Measurements from ENCODE around the gene EPHA8.

The EPHA8 gene

DNA sequence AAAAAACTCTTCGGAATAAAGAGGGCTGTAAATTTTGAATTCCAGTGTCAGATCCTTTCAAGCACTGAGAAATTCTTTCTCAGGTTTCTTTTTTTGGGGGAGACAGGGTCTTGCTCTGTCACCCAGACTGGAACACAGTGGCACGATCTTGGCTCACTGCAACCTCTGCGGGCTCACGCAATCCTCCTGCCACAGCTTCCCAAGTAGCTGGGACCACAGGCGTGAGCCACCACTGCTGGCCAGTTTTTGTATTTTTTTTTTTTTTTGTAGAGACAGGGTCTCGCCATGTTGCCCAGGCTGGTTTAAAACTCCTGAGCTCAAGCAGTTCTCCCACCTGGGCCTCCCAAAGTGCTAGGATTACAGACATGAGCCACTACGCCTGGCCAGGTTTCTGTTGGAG lies 34.8 kb upstream of the EPHA8 start:
- no peak overlapping the region for H3K4me3 Mint-ChIP-seq
- H3K36me3 Mint-ChIP-seq (ENCODE audit: low read depth) = peaks cover 80% of the 10 kb centered on the region
- no peaks in the 10 kb centered on the region for H3K4me1 Mint-ChIP-seq (ENCODE audit: low read depth)
- DNase-seq = no peak
- H3K27me3 Mint-ChIP-seq = no peaks in the 10 kb centered on the region
- no peak overlapping the region for H3K27ac Mint-ChIP-seq
- no peaks in the 10 kb centered on the region for H3K9me3 Mint-ChIP-seq

DNA sequence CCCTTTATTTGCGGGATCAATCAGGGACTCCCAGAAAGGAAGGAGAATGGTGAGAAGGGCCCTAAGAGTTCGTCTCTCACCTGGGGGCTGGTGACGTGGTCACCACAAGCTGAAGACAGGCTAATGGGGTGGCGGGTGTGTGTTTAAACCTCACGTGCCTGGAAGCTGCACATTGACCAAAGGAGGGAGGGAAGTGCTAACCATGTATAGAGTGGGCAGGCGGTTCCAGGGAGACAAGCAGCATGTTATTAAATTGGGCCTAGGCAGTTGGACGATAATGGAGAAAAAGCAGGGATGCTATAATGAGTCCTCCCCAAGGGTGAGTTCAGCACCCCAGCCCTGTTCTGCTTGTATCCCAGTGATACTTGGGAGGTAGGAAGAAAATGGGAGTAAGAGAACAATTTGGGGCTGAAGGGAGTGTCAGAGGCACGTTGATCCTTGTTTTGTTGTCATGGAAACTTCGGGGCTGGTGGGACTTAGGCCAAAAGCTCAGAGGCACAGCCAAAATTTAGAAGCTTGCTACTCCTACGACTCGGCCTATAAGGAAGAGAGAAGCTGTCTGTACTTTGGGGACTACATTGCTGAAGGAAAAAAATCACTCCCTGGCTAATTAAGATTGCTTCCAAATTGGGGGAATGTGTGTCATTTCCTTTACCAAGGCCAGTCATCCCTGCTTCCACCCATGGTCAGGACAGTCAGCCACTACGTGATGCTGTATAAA lies 33.2 kb upstream of the EPHA8 start:
- Mint-ChIP-seq H3K9me3 (no peaks in the 10 kb centered on the region), H3K27me3 (no peaks in the 10 kb centered on the region), H3K4me3 (no peak overlapping the region), H3K27ac (no peak overlapping the region), H3K36me3 (ENCODE audit: low read depth) (peaks cover 70% of the 10 kb centered on the region), H3K4me1 (ENCODE audit: low read depth) (no peaks in the 10 kb centered on the region)
- no peak for DNase-seq

GRCh38 chr1:22530715-22531114 lies 32.6 kb upstream of the EPHA8 start:
- Mint-ChIP-seq H3K4me3 (no peak overlapping the region), H3K9me3 (no peaks in the 10 kb centered on the region)

DNA sequence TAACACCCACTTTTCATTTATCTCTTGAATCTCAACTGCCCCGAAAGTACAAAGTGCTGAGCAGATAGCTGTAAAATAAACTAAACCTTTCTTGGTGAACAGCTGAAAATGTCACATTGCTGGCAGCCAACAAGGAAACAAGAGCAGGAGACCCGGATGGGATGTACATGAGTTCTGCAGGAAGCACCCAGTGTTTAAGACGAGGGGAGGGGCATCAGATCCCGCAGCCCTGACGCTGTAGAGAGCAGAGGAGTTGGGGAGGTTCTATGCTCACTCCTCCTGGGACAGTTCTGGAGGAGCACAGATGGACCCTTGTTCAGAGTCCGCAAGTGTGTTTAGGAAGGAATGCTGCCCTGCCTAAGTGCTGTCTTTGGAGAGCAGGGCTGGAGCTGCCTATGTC lies 32.0 kb upstream of the EPHA8 start:
- no peak for DNase-seq
- Mint-ChIP-seq H3K4me1 (ENCODE audit: low read depth) (no peaks in the 10 kb centered on the region), H3K27me3 (no peaks in the 10 kb centered on the region), H3K4me3 (no peak overlapping the region), H3K9me3 (no peaks in the 10 kb centered on the region), H3K36me3 (ENCODE audit: low read depth) (peaks cover 68% of the 10 kb centered on the region), H3K27ac (no peak overlapping the region)

More at GRCh38 chr1:22530715-22531114, 32.6 kb upstream of the EPHA8 start:
- peaks cover 69% of the 10 kb centered on the region for H3K36me3 Mint-ChIP-seq (ENCODE audit: low read depth)
- H3K4me1 Mint-ChIP-seq (ENCODE audit: low read depth) = no peaks in the 10 kb centered on the region
- H3K27me3 Mint-ChIP-seq = no peaks in the 10 kb centered on the region
- H3K27ac Mint-ChIP-seq = no peak overlapping the region
- no peak for DNase-seq

- DNase-seq = no peak
- no peak overlapping the region for H3K4me3 Mint-ChIP-seq
- no peaks in the 10 kb centered on the region for H3K27me3 Mint-ChIP-seq
- no peak overlapping the region for H3K27ac Mint-ChIP-seq
- H3K4me1 Mint-ChIP-seq (ENCODE audit: low read depth) = peaks cover 6% of the 10 kb centered on the region
- no peaks in the 10 kb centered on the region for H3K9me3 Mint-ChIP-seq
- H3K36me3 Mint-ChIP-seq (ENCODE audit: low read depth) = peaks cover 54% of the 10 kb centered on the region
Measured at GRCh38 chr1:22533244-22533895, 29.9 kb upstream of the EPHA8 start.

DNA sequence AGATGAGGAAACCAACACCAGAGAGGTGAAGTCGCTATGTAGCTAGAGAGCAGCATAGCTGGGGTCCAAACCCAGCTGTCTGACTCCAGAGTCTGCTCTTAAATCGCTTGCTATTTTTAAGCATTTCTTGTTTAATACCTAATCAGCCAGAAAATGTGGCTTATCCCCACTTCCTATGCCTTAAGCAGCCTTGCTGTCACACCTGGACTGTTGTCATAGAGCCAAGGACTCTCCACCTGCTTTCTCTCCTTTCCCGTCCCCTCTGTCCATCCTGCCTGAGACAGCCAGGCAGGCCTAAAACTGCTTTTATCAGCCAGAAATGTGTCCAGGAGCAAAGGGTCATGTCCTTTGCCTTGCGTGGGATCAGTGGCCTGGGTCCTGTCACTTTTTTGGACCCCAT lies 28.3 kb upstream of the EPHA8 start:
- H3K27ac Mint-ChIP-seq = no peak overlapping the region
- peaks cover 39% of the 10 kb centered on the region for H3K36me3 Mint-ChIP-seq (ENCODE audit: low read depth)
- H3K27me3 Mint-ChIP-seq = no peaks in the 10 kb centered on the region
- DNase-seq = no peak
- peaks cover 19% of the 10 kb centered on the region for H3K4me1 Mint-ChIP-seq (ENCODE audit: low read depth)
- no peaks in the 10 kb centered on the region for H3K9me3 Mint-ChIP-seq
- H3K4me3 Mint-ChIP-seq = no peak overlapping the region

- Mint-ChIP-seq H3K27me3 (no peaks in the 10 kb centered on the region), H3K27ac (no peak overlapping the region)
Measured at GRCh38 chr1:22535399-22535798, 27.9 kb upstream of the EPHA8 start.

DNA sequence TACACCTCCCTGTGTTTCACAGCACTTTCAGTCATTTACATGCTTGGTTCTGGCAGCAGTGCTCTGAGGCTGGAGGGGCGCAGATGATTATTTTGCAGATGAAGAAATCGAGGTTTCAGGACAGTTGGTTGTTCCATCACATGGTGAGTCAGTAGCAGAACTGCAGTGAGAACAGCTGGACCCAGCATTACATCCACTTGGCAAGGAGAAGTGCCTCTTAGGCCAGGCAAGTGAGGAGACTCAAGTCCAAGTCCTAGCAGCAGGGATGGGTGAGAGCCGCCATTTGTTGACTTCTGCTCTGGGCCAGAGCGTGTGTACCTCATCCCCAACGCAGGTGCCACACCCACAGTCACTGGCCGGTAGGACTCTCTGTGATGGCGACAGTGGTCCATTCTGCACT lies 26.8 kb upstream of the EPHA8 start:
- DNase-seq = no peak
- H3K9me3 Mint-ChIP-seq = no peaks in the 10 kb centered on the region
- H3K27ac Mint-ChIP-seq = no peak overlapping the region
- no peaks in the 10 kb centered on the region for H3K27me3 Mint-ChIP-seq
- peaks cover 35% of the 10 kb centered on the region for H3K36me3 Mint-ChIP-seq (ENCODE audit: low read depth)
- H3K4me1 Mint-ChIP-seq (ENCODE audit: low read depth) = peaks cover 19% of the 10 kb centered on the region
- H3K4me3 Mint-ChIP-seq = no peak overlapping the region

More at GRCh38 chr1:22535399-22535798, 27.9 kb upstream of the EPHA8 start:
- H3K9me3 Mint-ChIP-seq = no peaks in the 10 kb centered on the region
- peaks cover 19% of the 10 kb centered on the region for H3K4me1 Mint-ChIP-seq (ENCODE audit: low read depth)
- H3K36me3 Mint-ChIP-seq (ENCODE audit: low read depth) = peaks cover 35% of the 10 kb centered on the region
- H3K4me3 Mint-ChIP-seq = no peak overlapping the region
- no peak for DNase-seq

DNA sequence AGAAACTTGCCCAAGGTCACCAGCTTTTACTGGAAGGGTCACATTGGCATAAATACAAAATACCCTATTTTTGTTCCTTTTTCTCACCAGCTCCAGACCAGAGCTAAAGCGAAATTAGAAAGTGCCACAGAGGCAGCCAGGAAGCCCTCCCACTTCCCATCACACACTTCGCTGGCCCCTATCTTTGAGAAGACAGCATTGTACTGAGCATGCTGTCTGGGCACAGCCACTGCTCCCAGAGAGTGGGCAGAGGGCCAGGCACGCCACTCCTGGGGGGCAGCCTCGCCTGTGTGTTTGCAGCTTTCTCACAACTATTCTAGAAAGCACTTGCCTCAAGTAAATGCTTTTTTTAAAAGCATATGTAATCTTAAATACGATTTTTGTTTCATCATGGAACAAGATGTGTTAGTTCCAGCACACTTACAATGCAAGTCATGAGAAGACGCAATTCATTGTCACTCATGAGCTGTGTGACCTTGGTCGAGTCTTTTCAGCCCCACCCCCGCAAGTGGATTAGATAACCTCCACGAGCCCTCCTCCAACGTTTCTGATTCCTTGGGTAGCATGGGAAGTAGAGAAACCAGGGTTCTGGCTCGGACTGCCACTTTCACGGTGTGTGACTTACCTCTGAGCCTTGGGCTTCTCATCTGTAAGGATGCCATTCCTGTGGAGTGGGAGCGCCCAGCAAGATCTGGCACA lies 25.7 kb upstream of the EPHA8 start:
- no peaks in the 10 kb centered on the region for H3K9me3 Mint-ChIP-seq
- DNase-seq = no peak
- H3K4me3 Mint-ChIP-seq = no peak overlapping the region
- peaks cover 26% of the 10 kb centered on the region for H3K36me3 Mint-ChIP-seq (ENCODE audit: low read depth)
- H3K27ac Mint-ChIP-seq = no peak overlapping the region
- peaks cover 19% of the 10 kb centered on the region for H3K4me1 Mint-ChIP-seq (ENCODE audit: low read depth)
- no peaks in the 10 kb centered on the region for H3K27me3 Mint-ChIP-seq

DNA sequence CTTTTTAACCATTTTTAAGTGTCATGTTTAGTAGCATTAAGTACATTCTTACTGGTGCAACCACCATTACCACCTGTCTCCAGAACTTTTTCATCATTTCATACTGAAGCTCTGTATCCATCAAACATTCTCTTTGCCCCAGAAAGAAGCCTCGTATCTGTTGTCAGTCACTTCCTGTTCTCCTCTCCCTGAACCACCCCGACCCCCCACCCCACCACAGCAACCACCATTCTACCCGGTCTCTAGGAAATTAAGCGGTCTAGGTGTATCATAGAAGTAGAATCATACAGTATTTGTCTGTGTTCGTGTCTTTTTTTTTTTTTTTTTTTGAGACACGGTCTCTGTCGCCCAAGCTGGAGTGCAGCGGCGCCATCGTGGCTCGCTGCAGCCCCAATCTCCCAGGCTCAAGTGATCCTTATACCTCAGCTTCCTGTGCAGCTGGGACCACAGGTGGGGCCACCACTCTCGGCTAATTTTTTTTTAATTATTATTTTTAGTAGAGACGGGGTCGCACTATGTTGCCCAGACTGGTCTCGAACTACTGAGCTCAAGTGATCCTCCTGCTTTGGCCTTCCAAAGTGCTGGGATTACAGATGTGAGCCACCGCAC lies 23.7 kb upstream of the EPHA8 start:
- Mint-ChIP-seq H3K27me3 (no peaks in the 10 kb centered on the region), H3K9me3 (no peaks in the 10 kb centered on the region), H3K4me3 (no peak overlapping the region), H3K27ac (no peak overlapping the region), H3K4me1 (ENCODE audit: low read depth) (peaks cover 19% of the 10 kb centered on the region), H3K36me3 (ENCODE audit: low read depth) (peaks cover 19% of the 10 kb centered on the region)
- no peak for DNase-seq

DNA sequence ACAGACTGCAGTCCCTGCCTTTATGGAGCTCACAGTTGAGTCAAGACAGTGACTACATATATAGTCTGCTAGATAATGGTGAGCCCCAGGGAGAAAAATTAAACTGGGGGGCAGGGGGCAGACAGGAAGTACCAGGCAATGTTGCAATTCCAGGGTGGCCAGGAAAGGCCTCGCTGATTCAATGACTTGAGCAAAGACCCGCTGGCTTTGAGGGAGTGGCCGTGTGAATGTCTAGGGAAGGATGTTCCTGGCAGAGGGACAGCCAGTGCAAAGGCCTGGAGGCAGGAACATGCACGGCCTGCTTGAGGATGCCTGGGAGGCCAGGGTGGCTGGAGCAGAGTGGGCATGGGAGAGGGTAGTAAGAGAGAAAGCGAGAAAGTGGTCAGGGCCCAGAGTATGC lies 23.0 kb upstream of the EPHA8 start:
- Mint-ChIP-seq H3K27me3 (no peaks in the 10 kb centered on the region), H3K36me3 (ENCODE audit: low read depth) (peaks cover 14% of the 10 kb centered on the region), H3K27ac (no peak overlapping the region), H3K9me3 (no peaks in the 10 kb centered on the region), H3K4me3 (no peak overlapping the region), H3K4me1 (ENCODE audit: low read depth) (peaks cover 19% of the 10 kb centered on the region)
- DNase-seq = no peak

- DNase-seq = no peak
- Mint-ChIP-seq H3K27ac (no peak overlapping the region), H3K36me3 (ENCODE audit: low read depth) (peaks cover 2% of the 10 kb centered on the region), H3K27me3 (peaks cover 11% of the 10 kb centered on the region), H3K4me3 (no peak overlapping the region), H3K9me3 (no peaks in the 10 kb centered on the region), H3K4me1 (ENCODE audit: low read depth) (peaks cover 18% of the 10 kb centered on the region)
Measured at GRCh38 chr1:22542886-22543285, 20.4 kb upstream of the EPHA8 start.

DNA sequence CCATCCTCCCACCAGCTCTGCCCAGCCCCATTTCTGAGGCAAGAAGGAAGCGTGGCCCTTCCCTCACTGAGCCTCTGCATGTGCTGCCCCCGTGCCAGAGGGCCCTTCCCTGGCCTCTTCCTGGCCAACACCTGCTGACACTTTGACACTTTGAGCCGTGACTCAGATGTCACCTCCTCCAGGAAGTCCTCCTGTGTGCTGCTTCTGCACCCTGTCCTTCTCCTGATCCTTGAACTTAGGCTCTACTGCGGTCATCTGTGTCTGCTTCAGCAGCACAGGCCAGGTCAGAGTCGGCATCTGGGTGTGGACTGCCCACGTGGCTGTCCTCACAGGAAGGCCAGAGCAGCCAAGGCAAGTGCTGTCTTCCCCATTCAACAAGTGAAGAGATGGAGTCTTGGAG lies 19.6 kb upstream of the EPHA8 start:
- no peak overlapping the region for H3K4me3 Mint-ChIP-seq
- peaks cover 10% of the 10 kb centered on the region for H3K4me1 Mint-ChIP-seq (ENCODE audit: low read depth)
- peaks cover 19% of the 10 kb centered on the region for H3K27me3 Mint-ChIP-seq
- no peaks in the 10 kb centered on the region for H3K9me3 Mint-ChIP-seq
- no peak for DNase-seq
- no peak overlapping the region for H3K27ac Mint-ChIP-seq
- H3K36me3 Mint-ChIP-seq (ENCODE audit: low read depth) = no peaks in the 10 kb centered on the region

GRCh38 chr1:22544606-22545005 lies 18.7 kb upstream of the EPHA8 start:
- H3K27me3 Mint-ChIP-seq = peaks cover 28% of the 10 kb centered on the region
- no peak overlapping the region for H3K27ac Mint-ChIP-seq
- no peak for DNase-seq
- H3K4me1 Mint-ChIP-seq (ENCODE audit: low read depth) = peaks cover under 1% of the 10 kb centered on the region
- no peaks in the 10 kb centered on the region for H3K9me3 Mint-ChIP-seq
- no peaks in the 10 kb centered on the region for H3K36me3 Mint-ChIP-seq (ENCODE audit: low read depth)
- no peak overlapping the region for H3K4me3 Mint-ChIP-seq

DNA sequence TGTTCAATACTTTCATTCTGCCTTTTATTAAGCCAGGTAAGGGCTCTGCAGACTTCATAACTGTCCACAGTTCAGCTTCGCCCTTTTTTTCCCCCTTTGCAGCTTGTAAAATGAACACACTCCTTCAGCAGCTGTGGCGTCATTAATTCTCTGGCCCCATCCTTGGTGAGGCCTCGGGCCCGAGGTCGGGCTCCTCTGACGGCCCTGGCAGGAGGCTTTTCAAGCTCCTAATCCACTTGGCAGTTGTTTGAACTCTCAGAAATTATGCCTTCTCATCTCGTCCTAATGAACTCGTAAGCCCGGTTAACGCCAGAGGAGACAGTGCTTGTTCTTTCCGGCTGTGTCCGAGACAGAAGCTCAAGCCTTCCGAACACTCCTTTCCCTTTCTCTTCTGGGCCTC lies 18.1 kb upstream of the EPHA8 start:
- no peak for DNase-seq
- Mint-ChIP-seq H3K36me3 (ENCODE audit: low read depth) (no peaks in the 10 kb centered on the region), H3K27ac (no peak overlapping the region), H3K4me1 (ENCODE audit: low read depth) (no peaks in the 10 kb centered on the region), H3K27me3 (peaks cover 32% of the 10 kb centered on the region), H3K4me3 (no peak overlapping the region), H3K9me3 (no peaks in the 10 kb centered on the region)
